ENCODE measurements around the gene PPP5C. TPM values are rescaled to one million over a fixed set of nuclear protein-coding genes. Genes with fewer than 3 reads are reported as not detected.

PPP5C gene
- total and polyA plus RNA-seq, 2 experiments from 2014 or later, result 120 to 130 TPM

DNA sequence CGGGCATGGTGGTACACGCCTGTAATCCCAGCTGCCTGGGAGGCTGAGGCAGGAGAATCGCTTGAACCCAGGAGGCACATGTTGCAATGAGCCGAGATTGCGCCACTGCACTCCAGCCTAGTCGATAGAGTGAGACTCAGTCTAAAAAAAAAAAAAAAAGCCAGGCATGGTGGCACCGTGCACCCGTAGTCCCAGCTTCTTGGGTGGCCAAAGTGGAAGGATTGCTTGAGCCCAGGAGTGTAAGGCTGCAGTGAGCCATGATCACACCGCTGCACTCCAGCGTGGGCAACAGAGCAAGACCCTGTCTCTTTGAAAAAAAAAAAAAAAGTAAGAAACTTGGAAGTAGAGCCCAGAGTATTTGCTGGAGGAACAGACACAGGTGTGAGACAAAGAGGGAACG, 38.7 kb downstream of the PPP5C start:
- DNase-seq (ENCODE audit: low read depth in 1 of 2, low spot score in 1 of 2), result no peak
- TF ChIP-seq, protein P1, sequence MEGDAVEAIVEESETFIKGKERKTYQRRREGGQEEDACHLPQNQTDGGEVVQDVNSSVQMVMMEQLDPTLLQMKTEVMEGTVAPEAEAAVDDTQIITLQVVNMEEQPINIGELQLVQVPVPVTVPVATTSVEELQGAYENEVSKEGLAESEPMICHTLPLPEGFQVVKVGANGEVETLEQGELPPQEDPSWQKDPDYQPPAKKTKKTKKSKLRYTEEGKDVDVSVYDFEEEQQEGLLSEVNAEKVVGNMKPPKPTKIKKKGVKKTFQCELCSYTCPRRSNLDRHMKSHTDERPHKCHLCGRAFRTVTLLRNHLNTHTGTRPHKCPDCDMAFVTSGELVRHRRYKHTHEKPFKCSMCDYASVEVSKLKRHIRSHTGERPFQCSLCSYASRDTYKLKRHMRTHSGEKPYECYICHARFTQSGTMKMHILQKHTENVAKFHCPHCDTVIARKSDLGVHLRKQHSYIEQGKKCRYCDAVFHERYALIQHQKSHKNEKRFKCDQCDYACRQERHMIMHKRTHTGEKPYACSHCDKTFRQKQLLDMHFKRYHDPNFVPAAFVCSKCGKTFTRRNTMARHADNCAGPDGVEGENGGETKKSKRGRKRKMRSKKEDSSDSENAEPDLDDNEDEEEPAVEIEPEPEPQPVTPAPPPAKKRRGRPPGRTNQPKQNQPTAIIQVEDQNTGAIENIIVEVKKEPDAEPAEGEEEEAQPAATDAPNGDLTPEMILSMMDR (IDR thresholded peaks at IDR 0.05; ENCODE audit: low read depth, low read length), result no peak
- no peak overlapping the region for H3K4me3 ChIP-seq
- no peak overlapping the region for H3K27ac ChIP-seq
- no peaks in the 10 kb centered on the region for H3K4me1 ChIP-seq (ENCODE audit: low read depth)
- H3K27me3 ChIP-seq, result no peaks in the 10 kb centered on the region
- H3K36me3 ChIP-seq, result peaks cover 48% of the 10 kb centered on the region
- H3K9me3 ChIP-seq (ENCODE audit: low read depth), result no peaks in the 10 kb centered on the region

DNA sequence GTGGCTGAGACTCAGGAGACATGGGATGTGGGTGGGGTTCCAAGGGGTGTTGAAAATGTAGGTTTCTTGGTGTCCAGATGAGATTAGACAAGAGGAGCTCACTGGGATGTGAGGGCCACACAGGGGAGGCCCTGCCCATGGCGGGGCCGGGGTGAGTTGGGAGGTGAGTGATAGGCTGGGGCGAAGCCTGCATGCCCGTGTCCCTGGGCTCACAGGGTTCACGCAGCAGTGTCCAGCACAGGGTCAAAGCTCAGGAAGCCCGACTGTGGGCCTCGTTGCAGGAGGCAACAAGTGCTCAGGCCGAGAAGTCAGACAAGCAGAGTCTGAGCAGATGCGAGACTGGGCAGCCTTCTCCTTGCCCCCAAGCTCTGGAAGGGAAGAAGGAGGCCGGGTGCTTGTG, 39.3 kb downstream of the PPP5C start:
- Histone ChIP-seq H3K36me3 (peaks cover 52% of the 10 kb centered on the region), H3K9me3 (ENCODE audit: low read depth) (no peaks in the 10 kb centered on the region), H3K4me3 (no peak overlapping the region), H3K27ac (no peak overlapping the region), H3K27me3 (no peaks in the 10 kb centered on the region), H3K4me1 (ENCODE audit: low read depth) (no peaks in the 10 kb centered on the region)
- TF ChIP-seq, protein P1 (IDR thresholded peaks at IDR 0.05; ENCODE audit: low read depth, low read length), result no peak
- no peak for DNase-seq (ENCODE audit: low read depth in 1 of 2, low spot score in 1 of 2)

DNA sequence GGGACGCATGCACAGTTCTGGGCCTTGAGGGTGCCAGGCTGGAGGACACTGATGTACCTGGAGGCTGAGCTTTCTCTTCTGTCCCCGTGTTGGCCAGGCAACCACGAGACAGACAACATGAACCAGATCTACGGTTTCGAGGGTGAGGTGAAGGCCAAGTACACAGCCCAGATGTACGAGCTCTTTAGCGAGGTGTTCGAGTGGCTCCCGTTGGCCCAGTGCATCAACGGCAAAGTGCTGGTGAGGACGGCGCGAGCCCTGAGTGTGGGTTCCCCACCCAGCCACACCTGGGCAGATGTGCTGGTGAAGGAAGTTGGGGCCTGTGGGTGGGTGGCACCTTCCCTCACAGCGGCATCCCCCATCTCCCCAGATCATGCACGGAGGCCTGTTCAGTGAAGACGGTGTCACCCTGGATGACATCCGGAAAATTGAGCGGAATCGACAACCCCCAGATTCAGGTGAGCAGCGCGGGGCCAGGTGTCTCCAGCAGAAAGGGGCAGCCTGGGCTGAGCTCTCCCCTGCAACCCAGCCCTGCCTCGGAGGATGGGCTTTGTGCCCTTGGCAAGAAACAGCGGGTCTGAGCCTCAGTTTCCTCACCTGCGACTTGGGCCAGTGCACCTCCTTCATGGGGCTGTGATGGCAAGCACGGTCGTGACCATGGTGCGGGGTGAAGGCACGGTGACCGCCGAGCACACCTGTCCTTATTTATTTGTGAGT, 40.3 kb downstream of the PPP5C start:
- TF ChIP-seq, protein P1 (IDR thresholded peaks at IDR 0.05; ENCODE audit: low read depth, low read length), result no peak
- no peak overlapping the region for H3K27ac ChIP-seq
- no peaks in the 10 kb centered on the region for H3K27me3 ChIP-seq
- no peaks in the 10 kb centered on the region for H3K4me1 ChIP-seq (ENCODE audit: low read depth)
- no peaks in the 10 kb centered on the region for H3K9me3 ChIP-seq (ENCODE audit: low read depth)
- peaks cover 47% of the 10 kb centered on the region for H3K36me3 ChIP-seq
- H3K4me3 ChIP-seq, result no peak overlapping the region
- no peak for DNase-seq (ENCODE audit: low read depth in 1 of 2, low spot score in 1 of 2)

DNA sequence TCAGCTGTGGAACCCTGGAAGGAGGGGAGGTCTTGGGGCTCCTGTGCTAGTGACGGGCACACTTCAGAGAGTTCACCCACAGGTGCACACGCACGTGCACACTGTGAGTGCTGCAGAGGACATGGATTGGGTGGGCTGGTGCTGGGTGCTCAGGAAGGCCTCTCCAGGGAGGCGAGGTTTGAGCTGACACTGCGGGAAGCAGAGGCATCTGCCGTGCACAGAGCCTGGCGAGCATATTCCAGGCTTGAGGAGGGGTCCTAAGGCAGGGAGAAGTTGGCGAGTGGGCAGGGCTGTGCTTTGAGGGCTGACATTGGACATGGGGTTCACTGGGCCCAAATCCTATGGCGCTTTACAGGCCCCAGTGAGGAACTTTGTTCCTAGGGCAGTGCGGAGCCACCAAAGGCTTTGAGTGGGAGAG, 40.8 kb downstream of the PPP5C start:
- Histone ChIP-seq H3K4me1 (ENCODE audit: low read depth) (no peaks in the 10 kb centered on the region), H3K27me3 (no peaks in the 10 kb centered on the region), H3K4me3 (no peak overlapping the region), H3K36me3 (peaks cover 42% of the 10 kb centered on the region), H3K9me3 (ENCODE audit: low read depth) (no peaks in the 10 kb centered on the region), H3K27ac (no peak overlapping the region)
- DNase-seq (ENCODE audit: low read depth in 1 of 2, low spot score in 1 of 2), result no peak
- TF ChIP-seq, protein P1 (IDR thresholded peaks at IDR 0.05; ENCODE audit: low read depth, low read length), result no peak

DNA sequence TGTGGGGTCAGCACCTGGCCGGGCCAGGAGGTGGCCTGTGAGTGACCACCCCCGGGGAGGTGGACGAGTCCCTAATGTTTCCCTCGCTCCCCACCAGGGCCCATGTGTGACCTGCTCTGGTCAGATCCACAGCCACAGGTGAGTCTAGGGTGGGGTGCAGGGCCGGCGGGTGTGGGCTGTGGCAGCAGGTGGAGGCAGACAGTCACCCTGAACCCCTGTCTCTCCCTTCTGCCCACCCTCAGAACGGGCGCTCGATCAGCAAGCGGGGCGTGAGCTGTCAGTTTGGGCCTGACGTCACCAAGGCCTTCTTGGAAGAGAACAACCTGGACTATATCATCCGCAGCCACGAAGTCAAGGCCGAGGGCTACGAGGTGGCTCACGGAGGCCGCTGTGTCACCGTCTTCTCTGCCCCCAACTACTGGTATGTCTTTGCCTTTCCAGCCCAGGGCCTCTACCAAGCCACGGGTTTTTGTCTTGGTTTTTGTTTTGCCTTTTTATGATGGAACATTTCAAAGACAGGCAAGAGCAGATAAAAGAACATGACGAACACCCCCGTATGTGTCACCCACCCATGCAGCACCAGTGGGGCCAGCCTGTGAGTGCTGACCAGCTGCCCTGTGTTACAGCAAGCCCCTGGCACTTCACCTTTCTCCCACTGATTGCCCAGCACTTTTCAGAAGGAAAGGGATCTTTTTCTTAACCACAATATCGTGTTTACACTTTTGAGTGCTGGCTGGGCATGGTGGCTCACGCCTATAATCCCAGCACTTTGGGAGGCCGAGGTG, 41.6 kb downstream of the PPP5C start:
- Histone ChIP-seq H3K4me1 (ENCODE audit: low read depth) (no peaks in the 10 kb centered on the region), H3K27ac (no peak overlapping the region), H3K27me3 (no peaks in the 10 kb centered on the region), H3K36me3 (peaks cover 42% of the 10 kb centered on the region), H3K9me3 (ENCODE audit: low read depth) (no peaks in the 10 kb centered on the region), H3K4me3 (no peak overlapping the region)
- TF ChIP-seq, protein P1 (IDR thresholded peaks at IDR 0.05; ENCODE audit: low read depth, low read length), result no peak
- DNase-seq (ENCODE audit: low read depth in 1 of 2, low spot score in 1 of 2), result no peak
